ENCODE measurements around the gene CEP41. TPM values are rescaled to one million over a fixed set of nuclear protein-coding genes. Genes with fewer than 3 reads are reported as not detected.

CEP41 gene
- total RNA-seq, 1 donor from 2014 or later, result 4.7 TPM

DNA sequence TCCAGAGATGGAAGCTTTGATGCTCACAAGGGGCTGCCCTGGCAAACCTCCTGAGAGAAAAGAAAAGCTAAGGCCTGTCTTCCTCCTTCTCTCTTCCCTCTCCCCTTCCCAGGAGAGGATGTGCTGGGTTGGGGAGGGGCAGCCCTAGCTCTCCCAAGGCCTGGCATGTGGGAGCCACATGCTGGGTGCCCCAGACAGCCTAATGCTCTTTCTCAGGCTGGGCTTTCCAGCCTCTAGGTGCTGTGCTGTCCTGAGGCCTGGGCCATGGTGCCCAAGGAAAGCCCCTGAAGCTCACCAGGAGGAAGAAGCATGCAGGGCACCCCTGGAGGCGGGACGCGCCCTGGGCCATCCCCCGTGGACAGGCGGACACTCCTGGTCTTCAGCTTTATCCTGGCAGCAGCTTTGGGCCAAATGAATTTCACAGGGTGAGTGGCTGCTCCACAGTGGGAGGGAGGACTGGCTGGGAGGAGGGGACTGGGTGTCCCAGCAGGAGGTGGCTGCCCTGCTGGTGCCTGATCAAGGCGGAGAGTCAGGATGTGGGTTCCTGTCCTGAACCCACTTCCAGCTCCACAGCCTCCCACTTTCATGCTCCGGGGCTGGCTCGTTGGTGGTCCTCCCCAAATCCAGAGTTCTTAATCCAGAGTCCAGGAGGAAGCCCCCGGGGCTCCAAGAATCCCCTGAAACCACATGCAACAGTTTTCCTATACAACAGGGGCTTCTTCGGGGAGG lies 94.5 kb downstream of the CEP41 start:
- Histone ChIP-seq H3K36me3 (no peaks in the 10 kb centered on the region), H3K4me1 (peaks cover 14% of the 10 kb centered on the region), H3K27ac (no peak overlapping the region), H3K27me3 (no peaks in the 10 kb centered on the region), H3K9me3 (no peaks in the 10 kb centered on the region), H3K4me3 (no peak overlapping the region)
- TF ChIP-seq POLR2AphosphoS5 (IDR thresholded peaks at IDR 0.05; ENCODE audit: insufficient read depth in 1 of 2, low read depth in 1 of 2), result no peak
- TF ChIP-seq, protein P1, sequence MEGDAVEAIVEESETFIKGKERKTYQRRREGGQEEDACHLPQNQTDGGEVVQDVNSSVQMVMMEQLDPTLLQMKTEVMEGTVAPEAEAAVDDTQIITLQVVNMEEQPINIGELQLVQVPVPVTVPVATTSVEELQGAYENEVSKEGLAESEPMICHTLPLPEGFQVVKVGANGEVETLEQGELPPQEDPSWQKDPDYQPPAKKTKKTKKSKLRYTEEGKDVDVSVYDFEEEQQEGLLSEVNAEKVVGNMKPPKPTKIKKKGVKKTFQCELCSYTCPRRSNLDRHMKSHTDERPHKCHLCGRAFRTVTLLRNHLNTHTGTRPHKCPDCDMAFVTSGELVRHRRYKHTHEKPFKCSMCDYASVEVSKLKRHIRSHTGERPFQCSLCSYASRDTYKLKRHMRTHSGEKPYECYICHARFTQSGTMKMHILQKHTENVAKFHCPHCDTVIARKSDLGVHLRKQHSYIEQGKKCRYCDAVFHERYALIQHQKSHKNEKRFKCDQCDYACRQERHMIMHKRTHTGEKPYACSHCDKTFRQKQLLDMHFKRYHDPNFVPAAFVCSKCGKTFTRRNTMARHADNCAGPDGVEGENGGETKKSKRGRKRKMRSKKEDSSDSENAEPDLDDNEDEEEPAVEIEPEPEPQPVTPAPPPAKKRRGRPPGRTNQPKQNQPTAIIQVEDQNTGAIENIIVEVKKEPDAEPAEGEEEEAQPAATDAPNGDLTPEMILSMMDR (IDR thresholded peaks at IDR 0.05), result no peak
- no peak for TF ChIP-seq POLR2A (IDR thresholded peaks at IDR 0.05)
- intact Hi-C loops (cut with DNase I), result no loop called here
- no peak for DNase-seq (ENCODE audit: extremely low spot score in 2 of 2)

DNA sequence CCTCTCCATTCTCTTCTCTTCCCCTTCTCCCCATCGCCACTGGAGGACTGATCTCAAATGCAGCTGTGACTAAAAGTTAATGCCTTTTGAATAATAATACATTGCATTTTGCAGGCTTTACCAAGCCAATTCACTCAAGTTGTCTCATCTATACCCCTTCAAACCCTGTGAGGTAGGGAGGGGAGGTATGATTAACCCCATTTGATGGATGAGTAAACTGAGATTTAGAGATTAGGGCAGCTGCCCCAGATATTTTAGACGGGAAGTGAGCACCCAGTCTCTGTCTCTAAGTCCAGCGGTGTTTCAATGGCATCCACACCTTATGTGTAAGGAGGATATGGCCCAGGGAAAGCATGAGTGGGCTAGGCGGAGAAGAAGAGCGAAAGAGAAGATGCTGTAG lies 95.1 kb downstream of the CEP41 start:
- H3K27me3 ChIP-seq, result no peaks in the 10 kb centered on the region
- TF ChIP-seq, protein P1 (IDR thresholded peaks at IDR 0.05), result no peak
- TF ChIP-seq POLR2A (IDR thresholded peaks at IDR 0.05), result no peak
- no peak for TF ChIP-seq POLR2AphosphoS5 (IDR thresholded peaks at IDR 0.05; ENCODE audit: insufficient read depth in 1 of 2, low read depth in 1 of 2)
- H3K36me3 ChIP-seq, result no peaks in the 10 kb centered on the region
- DNase-seq (ENCODE audit: extremely low spot score in 2 of 2), result no peak
- no peak overlapping the region for H3K4me3 ChIP-seq
- intact Hi-C loops (cut with DNase I), result no loop called here
- H3K4me1 ChIP-seq, result peaks cover 8% of the 10 kb centered on the region
- no peaks in the 10 kb centered on the region for H3K9me3 ChIP-seq
- H3K27ac ChIP-seq, result no peak overlapping the region

DNA sequence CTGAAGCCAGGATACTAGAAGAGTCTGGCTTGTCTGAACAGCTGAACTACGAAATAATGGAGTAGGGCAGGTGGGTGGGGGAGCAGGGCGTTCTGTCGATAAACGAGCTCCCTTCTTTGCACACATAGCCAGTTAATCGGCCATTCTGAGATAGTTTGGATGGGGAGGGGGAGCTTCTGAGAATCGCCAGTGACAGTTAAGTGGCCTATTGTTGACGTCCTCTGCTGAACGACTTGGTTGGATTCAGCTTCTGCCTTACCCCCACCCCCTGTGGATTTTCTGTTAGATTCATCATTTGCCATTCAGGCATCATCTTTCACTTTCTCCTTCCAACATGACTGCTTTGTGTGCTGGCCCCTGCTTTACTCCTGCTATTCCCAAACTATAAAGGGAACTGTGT lies 95.7 kb downstream of the CEP41 start:
- Histone ChIP-seq H3K27ac (no peak overlapping the region), H3K4me1 (peaks cover 2% of the 10 kb centered on the region), H3K4me3 (no peak overlapping the region), H3K9me3 (no peaks in the 10 kb centered on the region), H3K36me3 (no peaks in the 10 kb centered on the region), H3K27me3 (no peaks in the 10 kb centered on the region)
- intact Hi-C loops (cut with DNase I), result no loop called here
- no peak for TF ChIP-seq POLR2AphosphoS5 (IDR thresholded peaks at IDR 0.05; ENCODE audit: insufficient read depth in 1 of 2, low read depth in 1 of 2)
- TF ChIP-seq, protein P1 (IDR thresholded peaks at IDR 0.05), result no peak
- no peak for TF ChIP-seq POLR2A (IDR thresholded peaks at IDR 0.05)
- no peak for DNase-seq (ENCODE audit: extremely low spot score in 2 of 2)

DNA sequence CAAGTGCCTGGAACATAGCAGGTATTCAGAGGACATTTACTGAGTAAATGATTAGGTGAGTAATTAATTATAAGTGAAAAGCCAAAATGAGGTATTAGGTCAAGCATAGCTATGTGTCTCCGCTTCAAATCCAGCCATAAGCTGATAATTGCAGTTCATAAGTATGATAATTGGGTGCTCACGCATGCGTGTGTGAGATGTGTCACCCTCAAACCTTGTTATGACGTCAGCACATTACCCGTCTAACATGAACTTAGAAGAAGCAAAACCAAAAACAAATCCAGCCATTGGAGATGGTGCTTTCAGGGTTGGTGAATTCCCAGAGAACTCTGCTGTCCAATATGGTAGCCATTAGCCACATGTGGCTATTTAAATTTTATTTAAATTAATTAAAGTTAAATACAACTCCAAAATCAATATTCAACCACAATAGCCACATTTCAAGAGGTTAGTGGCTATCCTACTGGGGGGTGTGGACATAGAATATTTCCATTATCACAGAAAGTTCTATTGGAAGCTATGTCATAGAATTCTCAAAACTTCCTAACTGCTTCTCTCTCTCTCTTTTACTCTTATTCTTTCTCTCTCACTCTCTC lies 96.4 kb downstream of the CEP41 start, which contains the start of gene CPA5:
TSS of gene CPA5 (plus strand) at position 546 of the 596 bp plus-strand sequence. CDS start 1,670 bp downstream, outside the sequence.
- DNase-seq (ENCODE audit: extremely low spot score in 2 of 2), result no peak
- H3K36me3 ChIP-seq, result no peaks in the 10 kb centered on the region
- H3K27ac ChIP-seq, result no peak within 1 kb of the TSS
- intact Hi-C loops (cut with DNase I), result no loop called here
- TF ChIP-seq POLR2AphosphoS5 (IDR thresholded peaks at IDR 0.05; ENCODE audit: insufficient read depth in 1 of 2, low read depth in 1 of 2), result no peak
- TF ChIP-seq, protein P1 (IDR thresholded peaks at IDR 0.05), result no peak
- TF ChIP-seq POLR2A (IDR thresholded peaks at IDR 0.05), result no peak
- H3K27me3 ChIP-seq, result no peaks in the 10 kb centered on the region
- no peaks in the 10 kb centered on the region for H3K9me3 ChIP-seq
- H3K4me1 ChIP-seq, result no peaks in the 10 kb centered on the region
- H3K4me3 ChIP-seq, result no peak within 1 kb of the TSS

Small RNA genes within 50 kb of the gene (small RNA-seq; reads per million reads assigned to genes)
- not detected for gene RF02148
- not detected for gene RF02149
- not detected for gene RF02150

Other genes with a start within 250 kb of the CEP41 start
- gene TMEM209, start 235.6 kb downstream of the CEP41 start, total RNA-seq, result 10.8 TPM
- gene SSMEM1, start 233.2 kb downstream of the CEP41 start, total RNA-seq, result not detected
- not detected for gene CPA2, start 174.2 kb downstream of the CEP41 start, total RNA-seq
- gene CPA4, start 147.9 kb downstream of the CEP41 start, total RNA-seq, result 8.8 TPM
- not detected for gene CPA5, start 96.2 kb downstream of the CEP41 start, total RNA-seq
- not detected for gene CPA1, start 60.5 kb downstream of the CEP41 start, total RNA-seq
- gene MEST, start 51.1 kb upstream of the CEP41 start, total RNA-seq, result 28.5 TPM
- 15.7 TPM for gene COPG2, start 227.7 kb upstream of the CEP41 start, total RNA-seq
- not detected for gene TSGA13, start 245.5 kb upstream of the CEP41 start, total RNA-seq

Measured in vagina (tissue), 2 donors.